ENCODE measurements around the gene KCNK10.

Gene KCNK10

DNA sequence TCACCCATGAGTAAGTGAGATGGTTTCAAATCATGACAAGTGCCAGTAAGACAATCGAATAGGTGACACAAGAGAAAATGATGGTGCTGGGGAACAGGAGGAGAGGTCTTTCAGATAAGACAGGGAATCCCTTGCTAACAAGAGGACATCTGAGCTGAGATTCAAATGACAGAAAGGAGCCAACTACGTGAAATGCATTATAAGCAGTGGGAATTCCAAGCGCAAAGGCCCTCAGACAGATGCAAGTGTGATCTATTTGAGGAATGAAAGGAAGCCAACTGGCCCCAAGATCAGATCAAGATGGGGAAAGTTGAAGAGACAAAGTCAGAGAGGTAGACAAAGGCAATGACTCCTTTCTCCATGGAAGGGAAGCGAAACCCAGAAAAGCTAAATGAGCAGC, 4.7 kb downstream of the KCNK10 start:
- DNase-seq, result no peak

GRCh38 chr14:88316521-88316920, 6.5 kb downstream of the KCNK10 start:
- no peak for DNase-seq

DNA sequence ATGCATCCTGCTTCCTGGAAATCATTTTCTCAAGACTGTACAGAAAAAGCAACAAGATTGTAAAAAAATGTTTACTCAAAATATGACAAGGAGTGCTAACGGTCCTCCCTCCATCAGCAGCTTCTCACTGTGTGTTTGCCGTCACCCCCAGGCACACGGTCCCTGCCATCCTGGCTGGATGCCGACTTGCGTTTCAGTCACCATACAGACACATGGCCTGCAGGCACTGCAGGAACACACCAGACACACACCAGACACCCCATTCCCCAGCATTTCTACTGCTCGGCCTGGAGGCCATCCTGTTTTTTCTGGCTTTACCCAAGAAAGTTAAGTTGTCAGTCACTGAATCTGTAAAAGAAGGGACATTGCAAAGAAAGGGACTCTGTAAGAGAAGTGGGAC, 10.8 kb downstream of the KCNK10 start:
- DNase-seq, result no peak

- no peak for DNase-seq
These were observed 11.3 kb downstream of the KCNK10 start for GRCh38 chr14:88311780-88312179.

DNA sequence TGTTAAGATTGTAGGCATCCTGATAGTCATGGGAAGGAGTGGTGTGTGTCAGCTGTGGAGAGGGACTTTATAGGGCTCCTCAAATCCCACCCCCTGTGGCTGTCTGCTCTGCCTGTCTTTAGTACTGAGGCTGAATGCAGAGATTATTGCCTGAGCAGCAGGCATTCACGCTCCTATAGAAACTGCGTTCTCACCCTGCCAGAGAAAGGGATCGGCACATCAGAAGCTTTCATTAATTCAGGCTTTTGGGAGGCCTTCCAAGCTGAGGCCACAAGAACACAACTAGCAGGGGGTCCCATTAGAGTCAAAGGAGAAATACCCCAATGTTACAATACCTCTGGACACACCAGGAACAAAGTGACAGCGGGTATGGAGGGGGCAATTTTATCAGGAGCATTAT, 12.6 kb downstream of the KCNK10 start:
- no peak for DNase-seq

- no peak for DNase-seq
These were observed 13.0 kb downstream of the KCNK10 start for GRCh38 chr14:88310021-88310420.

DNA sequence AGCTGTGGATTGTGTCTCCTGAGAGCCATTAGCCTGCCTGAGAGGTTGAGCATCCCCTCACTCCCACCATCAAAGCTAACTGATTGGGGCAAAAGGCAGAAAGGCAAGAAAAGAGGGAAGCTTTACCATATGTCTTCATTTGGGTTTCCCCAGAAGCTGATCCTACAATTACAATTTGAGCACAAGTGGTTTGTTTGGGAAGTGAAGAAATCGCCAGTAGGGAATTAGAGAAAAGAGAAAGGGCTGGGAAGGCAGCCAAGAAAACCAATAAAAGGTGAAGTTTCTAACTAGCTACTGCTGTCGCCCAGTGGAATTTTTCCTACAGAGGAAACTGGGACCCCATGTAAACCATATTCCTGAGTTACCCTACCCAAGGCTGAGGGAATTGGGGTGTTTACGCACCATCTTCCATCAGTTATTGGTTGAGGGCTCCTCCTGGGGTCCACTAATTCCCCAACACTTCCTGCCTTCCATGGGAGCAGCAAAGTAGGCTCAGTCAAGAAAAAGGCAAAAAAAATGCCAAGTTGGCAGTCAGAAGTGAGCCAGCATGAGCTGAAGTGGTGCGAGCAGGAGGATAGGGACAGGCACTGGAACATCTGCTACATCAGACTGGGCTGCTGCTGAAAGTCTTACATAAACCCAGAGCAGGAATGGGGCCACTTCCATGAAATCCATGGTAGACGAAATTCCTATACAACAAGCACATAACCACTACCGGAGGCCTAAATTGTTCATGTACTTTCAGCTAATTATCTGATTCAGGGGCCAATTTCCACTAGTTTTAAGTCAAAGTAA, 17.3 kb downstream of the KCNK10 start:
- DNase-seq, result no peak

DNA sequence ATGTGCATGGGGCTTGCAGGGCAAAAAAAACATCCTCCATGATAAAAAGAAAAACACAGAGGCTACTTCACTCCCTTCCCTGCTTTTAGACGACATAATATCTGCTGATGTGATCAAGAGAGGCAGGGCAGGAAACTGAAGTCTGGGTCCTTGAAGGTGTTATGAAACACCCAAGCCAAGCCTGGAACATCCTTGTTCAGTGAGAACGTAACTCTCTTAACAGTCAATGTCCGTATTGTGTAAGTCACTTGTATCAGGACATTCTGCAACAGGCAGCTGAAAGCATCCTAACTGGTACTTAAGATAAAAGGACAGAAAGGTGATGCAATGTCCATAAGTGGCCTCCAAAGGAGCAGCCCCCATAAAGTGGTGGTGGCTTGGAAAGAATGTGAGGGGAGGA, 20.0 kb downstream of the KCNK10 start:
- no peak for DNase-seq

GRCh38 chr14:88301381-88301780, 21.7 kb downstream of the KCNK10 start:
- DNase-seq, result no peak

GRCh38 chr14:88300817-88301216, 22.3 kb downstream of the KCNK10 start:
- DNase-seq, result no peak

DNA sequence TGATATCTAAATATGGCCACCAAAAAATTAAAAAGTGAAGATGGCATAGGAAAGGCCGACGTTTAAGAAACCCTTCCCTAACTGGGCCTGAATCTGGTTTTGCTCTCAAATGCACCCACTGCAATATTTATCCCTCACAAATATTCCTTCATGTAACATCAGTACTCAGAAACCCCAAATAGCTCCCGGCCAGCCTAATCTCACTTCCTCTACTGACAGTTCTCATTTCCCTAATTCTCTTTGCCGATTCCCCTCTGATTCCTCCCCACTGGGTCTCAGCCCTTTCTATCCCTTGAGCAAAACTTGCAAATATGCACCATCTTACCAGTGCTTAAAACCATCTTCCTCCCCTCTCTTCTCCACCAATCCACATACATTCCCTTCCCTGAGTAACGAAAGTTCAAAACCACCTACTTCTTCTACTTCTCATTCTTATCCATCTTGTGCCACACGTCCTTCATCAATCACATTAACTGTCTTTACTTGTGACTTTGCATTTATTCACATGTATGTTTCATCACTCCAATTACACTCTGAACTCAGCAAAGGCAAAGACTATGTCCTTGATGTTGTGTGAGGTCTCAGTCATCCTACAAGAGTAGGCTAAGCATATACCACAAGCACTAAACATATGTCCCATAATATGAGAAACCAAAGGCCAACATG, 23.1 kb downstream of the KCNK10 start:
- DNase-seq, result no peak

DNA sequence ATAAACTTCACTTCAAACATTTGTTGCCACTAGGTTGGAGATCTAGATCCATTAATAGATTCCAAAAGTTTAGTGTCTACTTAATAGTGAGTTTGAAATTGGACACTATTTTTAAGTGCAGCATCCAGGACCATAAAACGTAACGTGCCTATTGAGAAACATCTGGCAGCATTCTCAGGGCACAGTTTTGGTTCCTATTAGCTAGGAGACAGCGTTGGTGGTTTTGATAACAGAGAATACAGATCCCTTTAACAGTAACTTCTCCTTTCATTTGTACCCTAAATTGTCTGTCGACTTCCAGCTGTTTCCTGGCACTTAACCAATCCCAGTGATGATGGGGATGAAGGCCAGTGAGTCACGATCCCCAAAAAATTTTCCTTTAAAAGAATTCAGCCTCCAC, 25.8 kb downstream of the KCNK10 start:
- DNase-seq, result no peak

GRCh38 chr14:88296351-88296750, 26.7 kb downstream of the KCNK10 start:
- no peak for DNase-seq

DNA sequence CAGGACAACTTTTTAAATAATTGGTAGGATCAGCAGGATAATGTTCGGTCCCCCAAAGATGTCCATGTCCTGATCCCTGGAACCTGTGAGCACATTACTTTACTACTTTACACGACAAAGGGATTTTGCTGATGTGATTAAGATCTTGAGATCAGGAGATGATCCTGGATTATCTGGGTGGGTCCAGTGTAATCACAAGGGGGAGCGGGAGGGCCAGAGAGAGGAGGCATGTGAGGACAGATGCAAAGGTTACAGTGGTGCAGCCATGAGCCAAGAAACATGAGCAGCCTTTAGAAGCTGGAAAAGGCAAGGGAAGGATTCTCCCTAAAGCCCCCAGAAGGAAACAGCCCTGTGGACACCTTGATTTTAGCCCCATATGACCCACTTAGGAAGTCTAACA, 33.1 kb downstream of the KCNK10 start:
- no peak for DNase-seq

- no peak for DNase-seq
These were observed 33.8 kb downstream of the KCNK10 start for GRCh38 chr14:88289234-88289633.

- no peak for DNase-seq
These were observed 36.8 kb downstream of the KCNK10 start for GRCh38 chr14:88286309-88286708.

GRCh38 chr14:88281447-88281846, 41.6 kb downstream of the KCNK10 start:
- no peak for DNase-seq

- no peak for DNase-seq
These were observed 46.0 kb downstream of the KCNK10 start for GRCh38 chr14:88276923-88277596.

GRCh38 chr14:88272390-88273269, 50.4 kb downstream of the KCNK10 start:
- no peak for DNase-seq

GRCh38 chr14:88271205-88271604, 51.9 kb downstream of the KCNK10 start:
- no peak for DNase-seq

DNA sequence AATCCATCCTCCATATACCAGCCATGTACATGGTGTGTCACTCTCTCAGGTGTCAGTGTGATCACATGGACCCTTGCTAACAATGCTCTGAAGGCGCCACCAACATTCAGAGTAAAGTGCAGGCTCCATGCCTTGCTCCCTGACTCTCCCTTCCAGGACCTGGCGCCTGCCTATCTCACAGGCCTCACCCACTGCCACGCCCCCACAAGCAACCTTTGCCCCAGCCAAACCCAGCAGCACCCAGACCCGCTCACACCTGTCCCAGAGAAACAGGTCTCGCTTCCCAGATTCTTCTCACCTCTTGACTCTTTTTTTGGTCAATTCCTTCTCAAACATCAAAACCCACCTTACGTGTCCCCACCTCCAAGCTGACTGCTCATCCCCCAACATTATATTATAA, 52.3 kb downstream of the KCNK10 start:
- no peak for DNase-seq

GRCh38 chr14:88269806-88270420, 53.2 kb downstream of the KCNK10 start:
- DNase-seq, result no peak

DNA sequence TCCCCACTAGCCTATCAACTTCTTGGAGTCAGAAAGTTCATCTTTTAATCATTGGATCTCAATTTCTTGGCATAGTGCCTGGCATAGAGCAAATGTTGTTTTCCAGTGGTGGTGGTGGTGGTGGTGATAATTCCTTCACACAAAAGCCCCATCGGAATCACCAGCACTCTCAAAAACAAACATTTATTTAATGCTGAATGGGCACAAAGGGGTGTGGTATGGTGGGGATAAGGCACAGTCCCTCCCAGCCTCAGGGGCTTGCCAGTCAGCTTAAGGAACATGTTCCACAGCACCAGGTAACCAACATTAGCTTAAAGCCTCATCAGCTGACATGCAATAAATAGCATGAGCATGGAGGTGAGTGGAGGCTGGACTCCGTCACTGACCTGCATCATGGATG, 56.6 kb downstream of the KCNK10 start:
- DNase-seq, result no peak
